Measurements from ENCODE around the gene SEMA4B.

DNA sequence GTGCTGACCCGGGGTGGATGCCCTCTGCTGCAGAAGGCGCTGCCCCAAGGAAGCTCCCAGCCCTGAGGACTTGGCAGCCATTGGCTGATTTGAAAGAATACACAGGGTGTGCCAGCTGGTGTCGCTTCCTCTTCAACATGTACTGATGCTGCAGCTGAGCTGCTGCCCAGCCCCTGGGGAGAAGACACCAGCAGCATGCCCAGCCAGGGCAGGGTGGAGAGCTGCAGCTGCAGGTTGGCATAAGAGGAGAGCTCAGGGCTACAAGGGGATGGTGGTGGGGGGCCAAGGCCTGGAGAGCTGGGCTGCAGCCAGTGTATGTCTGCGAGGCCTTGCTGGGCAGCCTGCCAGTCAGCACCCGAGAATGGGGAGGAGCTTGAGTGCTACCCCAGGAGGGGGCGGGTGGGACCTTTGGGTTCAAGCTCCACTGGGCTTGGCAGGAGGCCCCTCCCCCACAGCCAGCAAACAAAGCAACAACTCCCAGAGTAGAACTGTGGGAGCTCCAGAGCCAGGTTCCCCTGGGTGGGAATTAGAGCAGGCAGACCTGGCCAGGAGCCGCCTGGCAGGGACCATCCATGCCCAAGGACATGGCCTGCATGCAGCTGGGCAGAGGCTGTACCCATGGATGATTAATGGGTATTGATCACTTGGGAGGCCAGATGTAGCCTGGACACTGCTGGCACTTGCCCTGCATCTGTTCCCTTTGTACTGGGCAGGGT, 9.2 kb upstream of the SEMA4B start:
- TF ChIP-seq EZH2phosphoT487 (IDR thresholded peaks at IDR 0.05; ENCODE audit: borderline replicate concordance, low read length) = no peak
- TF ChIP-seq, protein P1, sequence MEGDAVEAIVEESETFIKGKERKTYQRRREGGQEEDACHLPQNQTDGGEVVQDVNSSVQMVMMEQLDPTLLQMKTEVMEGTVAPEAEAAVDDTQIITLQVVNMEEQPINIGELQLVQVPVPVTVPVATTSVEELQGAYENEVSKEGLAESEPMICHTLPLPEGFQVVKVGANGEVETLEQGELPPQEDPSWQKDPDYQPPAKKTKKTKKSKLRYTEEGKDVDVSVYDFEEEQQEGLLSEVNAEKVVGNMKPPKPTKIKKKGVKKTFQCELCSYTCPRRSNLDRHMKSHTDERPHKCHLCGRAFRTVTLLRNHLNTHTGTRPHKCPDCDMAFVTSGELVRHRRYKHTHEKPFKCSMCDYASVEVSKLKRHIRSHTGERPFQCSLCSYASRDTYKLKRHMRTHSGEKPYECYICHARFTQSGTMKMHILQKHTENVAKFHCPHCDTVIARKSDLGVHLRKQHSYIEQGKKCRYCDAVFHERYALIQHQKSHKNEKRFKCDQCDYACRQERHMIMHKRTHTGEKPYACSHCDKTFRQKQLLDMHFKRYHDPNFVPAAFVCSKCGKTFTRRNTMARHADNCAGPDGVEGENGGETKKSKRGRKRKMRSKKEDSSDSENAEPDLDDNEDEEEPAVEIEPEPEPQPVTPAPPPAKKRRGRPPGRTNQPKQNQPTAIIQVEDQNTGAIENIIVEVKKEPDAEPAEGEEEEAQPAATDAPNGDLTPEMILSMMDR (IDR thresholded peaks at IDR 0.05; ENCODE audit: low read depth, low read length, poor library complexity, severe bottlenecking) = no peak
